GM12891 (cell line): ENCODE data around the gene SLITRK6.

Experiments
- PAX5 ChIP-seq: IDR thresholded peaks from 2 replicates; pipeline ENCODE4 v1.6.1; 2011; ENCODE audit warnings: low read length, moderate library complexity, mild to moderate bottlenecking; ENCODE audit not compliant: insufficient read depth, severe bottlenecking
- POLR2A ChIP-seq: IDR thresholded peaks from 2 replicates; pipeline ENCODE4 v1.6.1; 2011; ENCODE audit warnings: low read depth, low read length, control low read depth
- POLR2AphosphoS5 ChIP-seq: IDR thresholded peaks from 2 replicates; pipeline ENCODE4 v1.6.1; 2011; ENCODE audit warnings: low read depth, low read length, control low read depth
- POU2F2 ChIP-seq: IDR thresholded peaks from 2 replicates; pipeline ENCODE4 v1.6.1; 2011; ENCODE audit warnings: low read depth, mild to moderate bottlenecking, control low read depth, low read length, moderate library complexity
- SPI1 ChIP-seq: IDR thresholded peaks from 2 replicates; pipeline ENCODE4 v1.6.1; 2011; ENCODE audit warnings: low read depth, low read length, control low read depth
- TAF1 ChIP-seq: IDR thresholded peaks from 2 replicates; pipeline ENCODE4 v1.6.1; 2011; ENCODE audit warnings: low read depth, low read length, control low read depth

- TF ChIP-seq TAF1 (no peak), POLR2A (no peak), POLR2AphosphoS5 (no peak), SPI1 (no peak), POU2F2 (no peak), PAX5 (no peak)
These were observed 14.0 kb downstream of the SLITRK6 start for GRCh38 chr13:85785205-85785604.
